ENCODE measurements around the gene AHRR. TPM values are rescaled to one million over a fixed set of nuclear protein-coding genes. Genes with fewer than 3 reads are reported as not detected.

The AHRR gene
- total and polyA plus RNA-seq, 2 experiments from 2014 or later: 0.27 to 1.8 TPM

DNA sequence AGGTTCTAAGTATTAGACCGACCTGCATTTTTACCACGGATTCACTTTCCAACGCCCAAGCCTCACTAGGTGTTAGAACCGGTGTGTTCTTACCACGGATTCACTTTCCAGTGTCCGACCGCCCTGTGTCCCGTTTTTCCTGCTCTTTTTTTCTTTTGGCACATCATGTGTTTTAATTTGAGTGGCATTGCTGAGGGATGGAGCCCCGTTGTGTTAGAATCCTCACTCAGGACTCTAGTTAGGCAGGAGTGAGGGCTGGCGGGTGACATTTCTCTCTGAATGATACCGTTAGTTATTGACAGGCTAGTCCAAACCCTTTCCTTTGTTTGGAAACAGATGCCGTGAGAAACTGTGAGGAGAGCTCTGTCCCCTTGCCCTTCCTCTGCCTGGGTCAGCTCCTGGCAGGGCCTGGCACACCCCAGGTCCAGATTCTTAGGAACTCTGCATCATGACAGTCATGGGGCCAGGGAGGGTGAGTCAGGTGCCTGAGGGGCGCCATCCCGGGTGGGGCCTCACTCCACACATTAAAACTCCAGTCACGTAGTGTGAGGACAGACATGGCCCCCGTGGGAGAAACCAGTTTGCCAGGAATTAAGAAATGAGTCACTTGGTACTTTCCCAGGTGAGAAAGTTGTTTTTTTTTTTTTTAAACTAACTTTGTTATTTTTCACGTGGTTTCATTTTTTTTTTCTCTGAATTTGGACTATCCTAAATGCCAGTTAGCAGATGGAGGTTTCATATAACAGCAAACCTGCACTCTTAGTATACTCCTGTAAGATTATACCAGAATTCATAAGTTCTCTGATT is 137.2 kb downstream of the AHRR start:
- Mint-ChIP-seq H3K36me3 (ENCODE audit: low read depth) (peaks cover 53% of the 10 kb centered on the region), H3K4me1 (peaks cover 14% of the 10 kb centered on the region), H3K27ac (no peak overlapping the region), H3K27me3 (ENCODE audit: insufficient read depth, low read depth, poor library complexity) (no peaks in the 10 kb centered on the region), H3K4me3 (no peak overlapping the region; the same call in 2 of the 3 replicates), H3K9me3 (no peaks in the 10 kb centered on the region)
- Histone ChIP-seq H3K36me3 (ENCODE audit: insufficient read depth) (peaks cover 20% of the 10 kb centered on the region; the same call in 1 of the 2 replicates), H3K4me1 (ENCODE audit: insufficient read depth) (peaks cover 4% of the 10 kb centered on the region), H3K27me3 (ENCODE audit: insufficient read depth) (no peaks in the 10 kb centered on the region), H2AFZ (no peak overlapping the region), H3K79me2 (replicated peaks; ENCODE audit: insufficient read depth) (peaks cover 17% of the 10 kb centered on the region), H3K27ac (ENCODE audit: low read depth) (no peak overlapping the region), H3F3A (replicated peaks; ENCODE audit: low read depth) (no peaks in the 10 kb centered on the region), H3K9me2 (ENCODE audit: insufficient read depth) (no peaks in the 10 kb centered on the region), H3K4me3 (no peak overlapping the region), H4K20me1 (replicated peaks; ENCODE audit: insufficient read depth) (no peaks in the 10 kb centered on the region), H3K4me2 (no peak overlapping the region)
- no peak for ATAC-seq
- TF ChIP-seq, protein P1, sequence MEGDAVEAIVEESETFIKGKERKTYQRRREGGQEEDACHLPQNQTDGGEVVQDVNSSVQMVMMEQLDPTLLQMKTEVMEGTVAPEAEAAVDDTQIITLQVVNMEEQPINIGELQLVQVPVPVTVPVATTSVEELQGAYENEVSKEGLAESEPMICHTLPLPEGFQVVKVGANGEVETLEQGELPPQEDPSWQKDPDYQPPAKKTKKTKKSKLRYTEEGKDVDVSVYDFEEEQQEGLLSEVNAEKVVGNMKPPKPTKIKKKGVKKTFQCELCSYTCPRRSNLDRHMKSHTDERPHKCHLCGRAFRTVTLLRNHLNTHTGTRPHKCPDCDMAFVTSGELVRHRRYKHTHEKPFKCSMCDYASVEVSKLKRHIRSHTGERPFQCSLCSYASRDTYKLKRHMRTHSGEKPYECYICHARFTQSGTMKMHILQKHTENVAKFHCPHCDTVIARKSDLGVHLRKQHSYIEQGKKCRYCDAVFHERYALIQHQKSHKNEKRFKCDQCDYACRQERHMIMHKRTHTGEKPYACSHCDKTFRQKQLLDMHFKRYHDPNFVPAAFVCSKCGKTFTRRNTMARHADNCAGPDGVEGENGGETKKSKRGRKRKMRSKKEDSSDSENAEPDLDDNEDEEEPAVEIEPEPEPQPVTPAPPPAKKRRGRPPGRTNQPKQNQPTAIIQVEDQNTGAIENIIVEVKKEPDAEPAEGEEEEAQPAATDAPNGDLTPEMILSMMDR (conservative IDR thresholded peaks at IDR 0.05; ENCODE audit: low read depth in 2 of 2): no peak
- TF ChIP-seq EZH2 (IDR thresholded peaks at IDR 0.05; ENCODE audit: low read depth, unreplicated experiment) (no peak), EZH2phosphoT487 (IDR thresholded peaks at IDR 0.05; ENCODE audit: unreplicated experiment) (no peak)
- DNase-seq (ENCODE audit: low spot score): no peak

DNA sequence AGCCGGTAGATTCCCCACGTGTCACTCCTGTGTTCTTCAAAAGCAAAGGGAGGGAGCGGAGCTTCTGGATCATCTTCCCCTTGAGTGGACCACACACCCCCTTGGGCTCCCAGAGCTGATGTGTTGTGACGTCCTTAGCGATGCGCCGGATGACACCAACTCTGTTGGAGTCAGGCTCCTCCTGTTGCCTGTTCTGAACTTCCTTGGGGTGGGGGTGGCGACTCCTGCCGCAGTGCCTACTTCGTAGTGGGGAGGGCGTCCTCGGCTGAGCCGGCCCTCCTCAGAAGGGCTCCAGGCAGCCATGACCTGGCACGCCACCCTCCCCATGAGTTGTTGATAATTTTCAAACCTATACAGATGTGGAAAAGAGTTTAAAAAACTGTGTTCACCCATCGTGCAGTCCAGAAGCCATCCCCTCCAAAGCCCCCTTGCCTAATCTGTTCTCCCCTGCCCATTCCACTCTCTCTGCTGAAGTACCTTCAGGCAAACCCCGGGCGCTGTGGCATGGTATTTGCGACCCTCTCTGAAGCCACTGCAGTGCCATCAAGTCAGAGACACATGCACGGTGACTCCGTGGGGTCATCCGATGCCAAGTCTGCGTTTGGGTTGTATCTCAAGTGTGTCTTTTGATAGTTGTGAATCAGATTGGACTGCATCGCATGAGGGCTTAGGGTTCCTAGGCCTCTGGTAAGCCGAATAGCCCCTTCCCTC is 138.2 kb downstream of the AHRR start:
- H3K27ac Mint-ChIP-seq: no peak overlapping the region
- H4K20me1 ChIP-seq (replicated peaks; ENCODE audit: insufficient read depth): no peaks in the 10 kb centered on the region

DNA sequence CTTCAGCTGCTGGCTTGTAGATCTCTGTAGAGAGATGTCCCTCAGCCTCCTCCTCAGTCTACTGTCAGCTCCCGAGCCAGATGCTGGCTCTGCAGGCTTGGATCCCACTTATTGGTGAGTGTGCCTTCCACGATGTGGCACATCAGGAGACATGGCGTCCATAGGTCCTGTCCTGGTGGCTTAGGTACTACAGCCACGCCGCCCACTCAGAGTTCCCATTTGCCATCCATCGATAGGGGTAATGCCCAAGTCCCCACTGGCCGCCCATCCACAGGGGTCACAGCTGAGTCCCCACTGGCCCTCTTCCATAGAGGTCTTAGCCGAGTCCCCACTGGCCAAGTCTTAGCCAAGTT is 138.7 kb downstream of the AHRR start:
- Mint-ChIP-seq H3K4me1 (peaks cover 2% of the 10 kb centered on the region; the same call in 2 of the 3 replicates), H3K36me3 (ENCODE audit: low read depth) (peaks cover 40% of the 10 kb centered on the region), H3K9me3 (no peaks in the 10 kb centered on the region), H3K27me3 (ENCODE audit: insufficient read depth, low read depth, poor library complexity) (no peaks in the 10 kb centered on the region), H3K4me3 (no peak overlapping the region), H3K27ac (no peak overlapping the region)
- H3K27me3 ChIP-seq (ENCODE audit: insufficient read depth): no peaks in the 10 kb centered on the region
- peaks cover 11% of the 10 kb centered on the region for H3K79me2 ChIP-seq (replicated peaks; ENCODE audit: insufficient read depth)
- ATAC-seq: no peak
- H4K20me1 ChIP-seq (replicated peaks; ENCODE audit: insufficient read depth): no peaks in the 10 kb centered on the region
- H3K4me1 ChIP-seq (ENCODE audit: insufficient read depth): peaks cover under 1% of the 10 kb centered on the region; the same call in 1 of the 2 replicates
- H2AFZ ChIP-seq: no peak overlapping the region
- no peak for TF ChIP-seq JUNB (IDR thresholded peaks at IDR 0.05; ENCODE audit: unreplicated experiment)
- TF ChIP-seq EZH2 (IDR thresholded peaks at IDR 0.05; ENCODE audit: low read depth, unreplicated experiment): no peak
- TF ChIP-seq, protein P2, sequence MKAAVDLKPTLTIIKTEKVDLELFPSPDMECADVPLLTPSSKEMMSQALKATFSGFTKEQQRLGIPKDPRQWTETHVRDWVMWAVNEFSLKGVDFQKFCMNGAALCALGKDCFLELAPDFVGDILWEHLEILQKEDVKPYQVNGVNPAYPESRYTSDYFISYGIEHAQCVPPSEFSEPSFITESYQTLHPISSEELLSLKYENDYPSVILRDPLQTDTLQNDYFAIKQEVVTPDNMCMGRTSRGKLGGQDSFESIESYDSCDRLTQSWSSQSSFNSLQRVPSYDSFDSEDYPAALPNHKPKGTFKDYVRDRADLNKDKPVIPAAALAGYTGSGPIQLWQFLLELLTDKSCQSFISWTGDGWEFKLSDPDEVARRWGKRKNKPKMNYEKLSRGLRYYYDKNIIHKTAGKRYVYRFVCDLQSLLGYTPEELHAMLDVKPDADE (IDR thresholded peaks at IDR 0.05): no peak
- TF ChIP-seq POLR2AphosphoS5 (IDR thresholded peaks at IDR 0.05; ENCODE audit: low read depth): no peak
- no peak for TF ChIP-seq ZNF114 (CRISPR knock-in tag; IDR thresholded peaks at IDR 0.05)
- TF ChIP-seq, protein P1 (conservative IDR thresholded peaks at IDR 0.05; ENCODE audit: low read depth in 2 of 2): no peak
- TF ChIP-seq EZH2phosphoT487 (IDR thresholded peaks at IDR 0.05; ENCODE audit: unreplicated experiment): no peak
- H3K9me2 ChIP-seq (ENCODE audit: insufficient read depth): no peaks in the 10 kb centered on the region
- peaks cover 20% of the 10 kb centered on the region; the same call in 1 of the 2 replicates for H3K36me3 ChIP-seq (ENCODE audit: insufficient read depth)
- H3K4me3 ChIP-seq: no peak overlapping the region
- H3K4me2 ChIP-seq: no peak overlapping the region
- no peak for DNase-seq (ENCODE audit: low spot score)
- no peaks in the 10 kb centered on the region for H3F3A ChIP-seq (replicated peaks; ENCODE audit: low read depth)
- H3K27ac ChIP-seq (ENCODE audit: low read depth): no peak overlapping the region

More for the DNA sequence above, 138.2 kb downstream of the AHRR start:
- Histone ChIP-seq H3K4me2 (no peak overlapping the region), H3K79me2 (replicated peaks; ENCODE audit: insufficient read depth) (peaks cover 14% of the 10 kb centered on the region), H3K4me1 (ENCODE audit: insufficient read depth) (peaks cover 4% of the 10 kb centered on the region), H3K36me3 (ENCODE audit: insufficient read depth) (peaks cover 20% of the 10 kb centered on the region; the same call in 1 of the 2 replicates), H3K27ac (ENCODE audit: low read depth) (no peak overlapping the region), H3K9me2 (ENCODE audit: insufficient read depth) (no peaks in the 10 kb centered on the region), H3K27me3 (ENCODE audit: insufficient read depth) (no peaks in the 10 kb centered on the region), H3F3A (replicated peaks; ENCODE audit: low read depth) (no peaks in the 10 kb centered on the region), H2AFZ (no peak overlapping the region), H3K4me3 (no peak overlapping the region)
- DNase-seq (ENCODE audit: low spot score) (no peak), ATAC-seq (no peak)
- H3K36me3 Mint-ChIP-seq (ENCODE audit: low read depth): peaks cover 46% of the 10 kb centered on the region
- TF ChIP-seq JUNB (IDR thresholded peaks at IDR 0.05; ENCODE audit: unreplicated experiment) (no peak), CREB1 (CRISPR knock-in tag; IDR thresholded peaks at IDR 0.05; ENCODE audit: low read depth) (no peak), NANOG (IDR thresholded peaks at IDR 0.05; ENCODE audit: borderline replicate concordance) (no peak), STAT1 (IDR thresholded peaks at IDR 0.05; ENCODE audit: unreplicated experiment) (no peak)
- no peaks in the 10 kb centered on the region for H3K9me3 Mint-ChIP-seq
- H3K27me3 Mint-ChIP-seq (ENCODE audit: insufficient read depth, low read depth, poor library complexity): no peaks in the 10 kb centered on the region
- peaks cover 7% of the 10 kb centered on the region for H3K4me1 Mint-ChIP-seq
- no peak overlapping the region for H3K4me3 Mint-ChIP-seq
